ENCODE data around the gene SLC35E4. TPM values are rescaled to one million over a fixed set of nuclear protein-coding genes. Genes with fewer than 3 reads are reported as not detected.

The SLC35E4 gene
- total and polyA plus RNA-seq, 9 of the 15 experiments (the other 6 are each of a cell fraction or from before 2014, with no cell fraction given): 0.06 to 2.3 (median 0.86) TPM; not detected in 1

GRCh38 chr22:30637701-30638114, 2.1 kb downstream of the SLC35E4 start (continued):
- TF ChIP-seq NBN (IDR thresholded peaks at IDR 0.05; ENCODE audit: low read depth): no peak
- TF ChIP-seq PYGO2 (tag; IDR thresholded peaks at IDR 0.05): no peak
- no peak for TF ChIP-seq ZNF583 (CRISPR knock-in tag; IDR thresholded peaks at IDR 0.05)
- no peak for TF ChIP-seq ZNF277 (CRISPR knock-in tag; IDR thresholded peaks at IDR 0.05; ENCODE audit: borderline replicate concordance)
- no peak for TF ChIP-seq IRF1 (CRISPR knock-in tag; IDR thresholded peaks at IDR 0.05; ENCODE audit: borderline replicate concordance)
- TF ChIP-seq VEZF1 (CRISPR knock-in tag; IDR thresholded peaks at IDR 0.05): no peak
- no peak for TF ChIP-seq ZNF133 (CRISPR knock-in tag; IDR thresholded peaks at IDR 0.05)
- no peak for TF ChIP-seq U2AF2 (optimal IDR thresholded peaks at IDR 0.05; ENCODE audit: low read depth, low read length)
- TF ChIP-seq ATF6 (CRISPR knock-in tag; IDR thresholded peaks at IDR 0.05): no peak
- no peak for TF ChIP-seq NFATC3 (IDR thresholded peaks at IDR 0.05)
- peak; percentile 60 for TF ChIP-seq USF2 (CRISPR knock-in tag; IDR thresholded peaks at IDR 0.05)
- TF ChIP-seq NFYB (IDR thresholded peaks at IDR 0.05; ENCODE audit: extremely low read depth, insufficient read length): no peak
- TF ChIP-seq C11orf30 (IDR thresholded peaks at IDR 0.05; ENCODE audit: low read depth): no peak
- no peak for TF ChIP-seq ARID3B (CRISPR knock-in tag; IDR thresholded peaks at IDR 0.05; ENCODE audit: borderline replicate concordance)
- no peak for TF ChIP-seq RCOR1 (IDR thresholded peaks at IDR 0.05; ENCODE audit: borderline replicate concordance in 1 of 2, low read depth in 2 of 2, low read length in 2 of 2)
